ENCODE results near the gene PCSK6.
A peak's percentile ranks its signal among the peaks of the same experiment; 100 is the strongest.
"Not testable (repeated sequence)": the region's sequence is repeated elsewhere in the genome, so short reads cannot be mapped to it uniquely, and the experiment has no call there.

The PCSK6 gene

DNA sequence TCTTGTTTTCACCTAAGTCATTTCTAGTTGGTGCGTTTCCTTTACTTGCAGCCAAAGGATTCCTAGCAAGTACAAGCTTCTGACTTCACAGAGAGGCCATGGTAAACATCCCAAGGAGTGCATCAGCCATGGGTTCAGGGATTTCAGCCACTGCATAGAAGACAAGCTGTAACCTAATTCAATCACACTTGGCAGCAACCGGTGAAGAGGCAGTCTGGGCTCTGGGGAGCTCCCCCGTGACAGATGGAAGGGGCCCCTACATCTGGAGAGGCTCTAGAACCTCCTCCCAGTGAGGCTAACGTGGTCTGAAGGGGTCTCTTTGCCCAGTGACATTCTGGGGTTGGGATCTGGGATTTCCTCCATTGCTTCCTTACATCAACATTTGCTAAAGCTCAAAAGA, 186.1 kb downstream of the PCSK6 start:
- no peak for DNase-seq

- no peak for DNase-seq
These were observed 192.8 kb downstream of the PCSK6 start for GRCh38 chr15:101296418-101297405.

DNA sequence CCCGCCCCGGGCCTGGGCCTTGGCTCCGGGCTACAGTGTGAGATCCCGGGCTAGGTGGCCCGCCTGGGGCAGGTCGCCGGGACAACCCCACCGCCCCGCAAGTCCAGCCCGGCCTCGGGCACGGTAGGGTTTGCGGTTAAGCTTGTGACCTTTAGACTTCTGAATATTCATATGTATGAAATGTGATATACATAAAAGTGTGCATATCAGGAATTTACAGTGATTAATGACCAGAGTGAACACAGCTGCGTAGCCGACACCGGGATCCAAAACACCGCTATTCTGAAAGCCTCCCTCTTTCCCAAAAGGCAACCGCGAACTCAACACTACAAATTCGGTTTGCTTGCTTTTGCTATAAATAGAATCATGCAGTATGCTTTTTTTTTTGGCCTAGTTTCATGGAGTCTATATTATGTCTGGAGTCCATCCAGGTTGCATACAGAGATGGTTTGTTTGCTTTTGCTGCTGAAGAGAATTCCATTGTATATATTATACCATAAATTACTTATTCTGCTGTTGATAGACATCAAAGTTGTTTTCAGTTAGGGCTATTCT, 193.8 kb downstream of the PCSK6 start:
- no peak for DNase-seq

DNA sequence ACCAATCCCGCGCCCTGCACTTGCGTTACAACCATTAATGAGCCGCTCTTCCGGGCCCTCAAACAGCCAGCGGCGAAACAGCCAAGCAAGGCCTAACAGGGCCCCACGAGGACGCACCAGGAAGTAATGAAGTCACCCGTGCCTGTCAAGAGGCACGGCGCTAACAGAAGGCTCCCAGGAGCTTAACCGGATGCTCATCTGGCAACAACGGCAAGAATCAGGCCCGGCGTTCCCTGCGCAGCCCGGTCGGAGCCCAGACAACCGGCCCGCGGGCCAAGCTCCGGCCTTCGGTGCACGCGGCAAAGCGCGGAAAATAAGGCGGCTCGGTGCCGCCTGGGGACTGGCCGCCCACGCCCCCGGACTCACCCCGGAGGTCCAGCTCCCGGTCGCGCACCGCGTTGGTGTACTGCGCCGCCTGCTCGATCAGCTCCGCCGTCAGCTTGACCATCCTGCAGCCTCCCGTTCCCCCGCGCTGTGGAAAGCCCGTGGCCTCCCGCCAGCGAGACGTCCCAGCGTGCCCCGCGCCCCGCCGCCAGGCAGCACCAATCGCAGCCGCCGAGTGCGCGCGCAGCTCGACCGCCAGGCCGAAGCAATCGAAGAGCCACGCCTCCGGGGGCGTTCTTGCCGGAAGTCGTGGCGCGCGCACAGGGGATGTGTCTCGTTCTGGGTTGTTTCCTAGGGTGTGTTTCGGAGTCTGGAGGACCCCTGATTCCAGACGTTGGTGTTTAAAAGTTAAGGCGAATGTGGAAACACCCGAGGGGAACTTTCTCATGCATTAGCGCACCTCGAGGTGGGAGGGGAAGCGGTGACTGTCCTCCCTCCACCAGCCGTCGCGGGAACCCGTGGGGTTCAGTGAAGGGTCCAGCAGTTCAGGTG, 194.5 kb downstream of the PCSK6 start, which contains the start of gene SNRPA1:
SNRPA1 (minus strand) TSS at position 518 of the 876 bp plus-strand sequence; CDS start at position 448, 70 bp downstream.
- DNase-seq: peak; percentile 5

DNA sequence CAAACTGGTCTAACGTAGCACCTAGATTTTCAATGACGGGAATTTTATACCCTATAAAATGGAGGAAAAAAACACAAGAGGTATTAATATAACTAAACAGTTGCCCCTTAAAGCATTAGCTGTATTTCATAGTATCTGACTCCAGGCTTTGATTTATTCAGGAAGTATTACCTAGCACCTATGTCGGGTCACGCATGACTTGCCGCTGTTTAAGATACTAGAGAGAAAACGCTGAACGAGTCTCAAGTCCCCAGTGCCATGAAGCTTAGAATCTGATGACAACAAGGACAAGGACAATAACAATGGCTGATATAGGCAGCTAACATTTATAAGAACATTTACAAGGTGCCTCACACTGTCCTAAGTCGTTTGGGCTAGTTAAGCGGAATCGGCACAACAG, 196.4 kb downstream of the PCSK6 start:
- DNase-seq: no peak

- no peak for DNase-seq
These were observed 200.5 kb downstream of the PCSK6 start for GRCh38 chr15:101288905-101289513.

DNA sequence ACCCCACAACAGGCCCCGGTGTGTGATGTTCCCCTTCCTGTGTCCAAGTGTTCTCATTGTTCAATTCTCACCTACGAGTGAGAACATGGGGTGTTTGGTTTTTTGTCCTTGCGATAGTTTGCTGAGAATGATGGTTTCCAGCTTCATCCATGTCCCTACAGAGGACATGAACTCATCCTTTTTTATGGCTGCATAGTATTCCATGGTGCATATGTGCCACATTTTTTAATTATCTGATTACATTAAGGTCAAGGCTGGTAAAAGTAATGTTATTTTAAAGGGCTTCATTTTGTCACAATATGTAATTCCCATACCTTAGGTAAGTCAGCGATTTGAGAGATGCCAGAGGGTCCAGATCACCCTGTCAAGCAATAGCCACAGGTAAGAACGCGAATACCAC, 202.2 kb downstream of the PCSK6 start:
- DNase-seq: not testable (repeated sequence)

GRCh38 chr15:101286471-101287114, 202.9 kb downstream of the PCSK6 start:
- no peak for DNase-seq

- DNase-seq: no peak
These were observed 205.6 kb downstream of the PCSK6 start for GRCh38 chr15:101283931-101284330.

GRCh38 chr15:101280007-101280406, 209.5 kb downstream of the PCSK6 start:
- DNase-seq: no peak

DNA sequence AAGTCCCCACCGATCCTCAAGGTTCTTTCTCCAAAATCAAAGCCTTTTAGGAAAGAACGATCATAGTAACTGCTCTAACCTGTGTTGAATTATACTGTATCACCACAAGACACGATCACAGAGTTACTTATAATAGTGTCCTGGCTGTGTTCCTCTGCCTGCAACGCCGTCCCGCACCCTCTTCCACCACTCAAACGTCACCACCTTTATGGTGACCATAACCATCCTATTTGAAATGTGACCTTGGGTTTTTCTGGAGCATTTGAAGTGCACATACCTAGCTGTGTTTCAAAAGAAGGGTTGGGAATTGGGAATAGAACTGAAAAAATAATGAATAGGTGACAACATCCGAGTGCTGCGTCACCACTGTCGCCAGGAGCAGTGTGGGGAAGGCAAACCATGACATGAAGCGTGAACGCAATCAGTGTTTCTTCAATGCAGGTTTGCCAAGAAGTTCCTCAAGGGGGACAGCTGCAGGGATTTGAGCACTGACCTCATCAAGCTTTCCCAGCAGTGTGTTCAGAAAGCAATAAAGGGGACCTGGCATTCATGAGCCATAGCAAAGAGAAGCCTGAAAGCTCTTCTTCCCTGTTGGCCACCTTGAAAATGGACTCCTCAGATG, 211.5 kb downstream of the PCSK6 start:
- DNase-seq: no peak

- DNase-seq: no peak
These were observed 212.3 kb downstream of the PCSK6 start, which contains the start of gene SELENOS for GRCh38 chr15:101277038-101277822. SELENOS (minus strand) TSS chr15:101277485; CDS start chr15:101277417, 68 bp downstream.

- no peak for DNase-seq
These were observed 212.9 kb downstream of the PCSK6 start for GRCh38 chr15:101276501-101277037.

DNA sequence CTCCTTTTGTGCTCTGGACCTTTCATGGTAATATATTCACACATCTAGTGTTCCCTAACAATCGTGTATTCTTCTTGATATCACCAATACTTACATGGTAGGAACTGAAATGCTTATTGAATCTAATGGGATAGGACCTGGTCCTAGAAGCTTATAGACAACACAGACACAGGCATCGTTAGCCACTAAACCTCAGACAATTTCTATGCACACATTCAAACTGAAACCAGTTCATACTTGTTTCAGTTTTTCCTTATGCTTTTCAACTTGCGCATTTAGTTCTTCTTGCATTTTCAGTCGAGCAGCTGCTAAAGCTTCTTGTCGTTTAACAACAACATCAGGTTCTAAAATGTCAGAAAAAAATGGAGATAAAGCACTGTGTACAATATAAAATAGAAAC, 214.5 kb downstream of the PCSK6 start:
- DNase-seq: no peak

DNA sequence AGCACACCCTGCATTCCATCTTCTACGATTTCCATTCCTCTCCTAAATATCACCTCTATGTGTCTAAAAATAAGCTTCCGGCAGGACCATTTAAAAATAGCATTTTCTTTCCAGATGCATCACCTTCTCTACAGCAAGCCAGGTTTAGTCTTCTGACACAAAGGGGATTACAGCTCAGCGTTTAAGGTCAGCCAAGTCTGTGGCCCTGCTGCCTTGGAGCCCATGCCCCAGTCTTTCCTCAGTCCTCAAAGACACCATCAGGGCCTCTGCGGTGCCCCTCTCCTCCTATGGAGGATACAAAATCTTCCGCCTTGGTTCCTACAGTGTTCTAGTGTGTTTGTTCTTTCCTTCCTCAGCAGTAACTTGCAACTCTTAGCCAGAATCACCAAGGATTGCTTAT, 216.0 kb downstream of the PCSK6 start:
- no peak for DNase-seq

- no peak for DNase-seq
These were observed 216.9 kb downstream of the PCSK6 start for GRCh38 chr15:101272584-101272983.

DNA sequence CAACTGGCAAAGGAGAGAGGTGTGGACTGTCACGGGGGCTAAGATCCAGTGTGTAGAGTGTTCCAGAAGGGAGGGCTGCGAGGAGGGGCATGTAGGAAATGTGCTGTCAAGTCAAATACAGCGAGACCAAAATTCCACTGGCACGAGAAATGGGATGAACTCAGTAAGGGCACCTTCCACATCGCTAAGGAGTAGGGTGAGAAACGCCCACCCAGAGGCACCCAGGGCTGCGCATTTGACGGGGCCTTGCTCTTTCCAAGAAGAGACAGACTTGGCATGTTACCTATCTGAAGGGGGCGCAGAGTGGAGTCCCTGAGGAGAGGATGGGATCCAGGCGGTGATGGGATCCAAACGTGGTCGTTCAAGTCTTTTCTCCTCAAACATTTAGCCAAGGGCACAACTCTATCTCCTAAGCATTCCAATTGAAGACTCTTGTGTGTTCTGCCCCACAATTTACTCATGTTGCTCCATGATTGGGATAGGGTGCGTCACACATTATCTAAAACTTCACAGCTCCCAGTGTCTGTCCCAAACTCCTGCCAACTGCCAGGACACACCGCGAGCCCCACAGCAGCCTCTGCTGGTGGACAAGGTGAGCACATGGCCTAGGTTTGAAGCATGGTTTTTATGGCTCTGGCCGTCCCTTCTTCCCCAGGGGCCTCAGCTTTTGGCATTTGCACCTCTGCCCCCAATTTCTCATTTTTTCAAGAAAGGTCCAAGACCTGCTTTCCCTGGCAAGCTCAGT, 219.9 kb downstream of the PCSK6 start:
- no peak for DNase-seq

DNA sequence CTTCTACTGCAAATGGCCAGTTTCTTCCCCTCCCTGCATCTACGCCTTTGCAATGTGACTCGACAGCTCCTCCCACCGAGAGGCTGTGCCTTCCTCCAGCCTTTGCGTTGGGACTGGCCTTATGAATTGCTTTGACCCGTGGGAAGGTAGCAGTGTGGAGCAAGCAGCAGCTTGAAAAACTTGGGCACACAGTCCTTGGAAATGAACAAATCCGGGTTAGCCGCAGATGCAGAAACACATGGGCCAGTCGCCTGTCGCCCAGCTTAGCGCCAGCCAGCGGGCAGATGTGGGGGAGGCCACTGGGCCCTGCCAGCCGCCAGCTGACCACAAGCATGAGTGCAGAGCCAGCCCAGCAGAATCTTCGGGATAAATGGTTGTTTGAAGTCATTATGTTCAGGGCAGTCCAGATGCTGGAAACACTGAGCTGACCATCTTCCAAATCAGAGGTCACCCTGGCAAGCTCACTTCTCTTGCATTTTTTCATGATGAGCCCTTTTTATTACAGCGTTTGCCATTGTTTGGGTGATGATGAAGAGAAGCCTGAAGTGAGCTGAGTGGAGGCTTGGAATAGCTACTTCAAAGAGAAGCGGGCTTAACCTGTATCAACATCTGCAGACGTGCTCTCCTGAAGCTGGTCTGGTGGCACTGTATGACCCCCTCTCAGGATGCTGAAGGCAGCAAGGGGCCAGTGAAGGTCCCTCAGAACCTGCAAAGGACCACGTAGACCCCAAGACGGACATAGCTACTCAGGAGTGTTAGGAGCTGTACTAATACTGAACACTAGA, 222.0 kb downstream of the PCSK6 start:
- no peak for DNase-seq

- no peak for DNase-seq
These were observed 222.7 kb downstream of the PCSK6 start for GRCh38 chr15:101266787-101267186.
